NOMO-1 (cell line): Measurements from ENCODE around the gene JARID2.

ENCODE experiments used
- DNase-seq, 2 experiments: peaks; one replicate each; lab custom pipeline; 2025; ENCODE audit not compliant: unreplicated experiment in 2 of 2; lab: John Stamatoyannopoulos, UW

JARID2 gene

GRCh38 chr6:15330174-15330944 is 84.5 kb downstream of the JARID2 start:
- DNase-seq: no peak

GRCh38 chr6:15331143-15331542 is 85.3 kb downstream of the JARID2 start:
- DNase-seq: no peak

GRCh38 chr6:15331629-15332251 is 85.9 kb downstream of the JARID2 start:
- no peak for DNase-seq

- no peak for DNase-seq
These were observed 86.6 kb downstream of the JARID2 start for GRCh38 chr6:15332446-15332845.

- peak in 1 of 2 experiments; percentile 19 for DNase-seq
These were observed 89.5 kb downstream of the JARID2 start for GRCh38 chr6:15335385-15335784.

- DNase-seq: no peak
These were observed 90.0 kb downstream of the JARID2 start for GRCh38 chr6:15335916-15336315.

- no peak for DNase-seq
These were observed 91.2 kb downstream of the JARID2 start for GRCh38 chr6:15336900-15337560.

- no peak for DNase-seq
These were observed 91.7 kb downstream of the JARID2 start for GRCh38 chr6:15337582-15337981.

- peak in 1 of 2 experiments; percentile 17 for DNase-seq
These were observed 92.6 kb downstream of the JARID2 start for GRCh38 chr6:15338476-15338875.

GRCh38 chr6:15339081-15339480 is 93.2 kb downstream of the JARID2 start:
- DNase-seq: no peak

- DNase-seq: no peak
These were observed 94.3 kb downstream of the JARID2 start for GRCh38 chr6:15340105-15340601.

- peak in 1 of 2 experiments; percentile 22 for DNase-seq
These were observed 94.9 kb downstream of the JARID2 start for GRCh38 chr6:15340775-15341174.

GRCh38 chr6:15341311-15342001 is 95.6 kb downstream of the JARID2 start:
- no peak for DNase-seq

- no peak for DNase-seq
These were observed 96.2 kb downstream of the JARID2 start for GRCh38 chr6:15342114-15342513.

GRCh38 chr6:15343490-15344191 is 97.8 kb downstream of the JARID2 start:
- DNase-seq: no peak

- no peak for DNase-seq
These were observed 98.3 kb downstream of the JARID2 start for GRCh38 chr6:15344192-15344519.

GRCh38 chr6:15344831-15345230 is 99.0 kb downstream of the JARID2 start:
- DNase-seq: peak in 1 of 2 experiments; percentile 61

GRCh38 chr6:15346315-15346714 is 100.4 kb downstream of the JARID2 start:
- peak in 1 of 2 experiments; percentile 25 for DNase-seq

GRCh38 chr6:15348528-15348927 is 102.7 kb downstream of the JARID2 start:
- DNase-seq: no peak

- no peak for DNase-seq
These were observed 103.5 kb downstream of the JARID2 start for GRCh38 chr6:15349379-15349778.
